Measurements from ENCODE around the gene LCOR.
"Not testable (repeated sequence)": the region's sequence is repeated elsewhere in the genome, so short reads cannot be mapped to it uniquely, and the experiment has no call there.

Gene LCOR

GRCh38 chr10:96921655-96922054 is 89.6 kb downstream of the LCOR start:
- DNase-seq = no peak
- no peaks in the 10 kb centered on the region for H3K27me3 Mint-ChIP-seq
- H3K9me3 Mint-ChIP-seq = no peaks in the 10 kb centered on the region
- no peak for ATAC-seq
- H3K4me3 Mint-ChIP-seq = no peak overlapping the region
- peaks cover 58% of the 10 kb centered on the region for H3K4me1 Mint-ChIP-seq
- no peak overlapping the region for H3K27ac Mint-ChIP-seq
- peaks cover 25% of the 10 kb centered on the region for H3K36me3 Mint-ChIP-seq (ENCODE audit: low read depth)

DNA sequence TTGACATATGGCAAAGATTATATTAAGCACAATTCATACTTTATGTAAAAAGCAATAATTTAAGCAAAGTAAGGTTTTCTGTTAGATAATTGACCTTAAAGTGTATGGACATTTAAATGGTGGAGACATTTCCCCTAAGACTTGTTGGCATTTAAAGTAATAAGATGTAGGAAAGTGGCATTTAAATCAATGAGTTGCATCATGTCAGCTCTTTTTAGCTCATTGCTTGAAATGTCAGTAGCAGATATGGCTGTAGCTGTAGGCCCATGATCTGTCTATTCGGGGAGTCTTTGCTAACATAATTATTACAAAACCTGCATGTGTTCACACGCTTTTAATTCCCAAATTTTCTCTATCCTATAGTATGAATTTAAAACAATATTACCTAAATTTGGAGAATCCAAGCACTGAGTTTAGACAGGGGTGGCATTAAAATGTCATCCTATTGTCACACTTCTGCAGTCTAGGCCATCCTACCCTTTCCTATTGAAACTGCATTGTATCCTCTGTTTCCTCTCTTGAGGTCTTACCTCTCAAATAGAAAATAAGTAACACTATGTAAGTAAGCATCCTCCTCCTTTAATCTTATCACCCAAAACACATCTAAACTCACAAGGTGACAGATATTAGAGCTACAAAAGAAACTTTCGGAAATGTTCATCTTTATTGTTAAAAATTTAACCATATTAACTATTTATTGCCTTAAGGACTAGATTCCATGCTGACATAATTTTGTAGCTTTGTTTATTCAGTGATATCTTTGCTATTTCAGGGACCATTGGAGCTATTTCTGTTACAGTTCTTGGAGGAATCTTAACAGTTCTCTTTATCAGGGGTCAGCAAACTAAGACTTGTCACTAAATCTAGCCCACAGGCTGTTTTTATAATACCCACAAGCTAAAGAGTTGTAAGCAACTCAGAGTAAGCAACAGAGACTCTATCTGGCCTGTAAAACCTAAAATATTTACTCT is 91.2 kb downstream of the LCOR start:
- H3K9me3 Mint-ChIP-seq = no peaks in the 10 kb centered on the region
- ATAC-seq (peak; percentile 90), DNase-seq (no peak)
- no peaks in the 10 kb centered on the region for H3K27me3 Mint-ChIP-seq
- H3K36me3 Mint-ChIP-seq (ENCODE audit: low read depth) = peaks cover 33% of the 10 kb centered on the region
- H3K27ac Mint-ChIP-seq = peak overlapping the region; percentile 45
- H3K4me1 Mint-ChIP-seq = peaks cover 44% of the 10 kb centered on the region
- H3K4me3 Mint-ChIP-seq = no peak overlapping the region

- ATAC-seq = no peak
- Mint-ChIP-seq H3K9me3 (no peaks in the 10 kb centered on the region), H3K36me3 (ENCODE audit: low read depth) (peaks cover 33% of the 10 kb centered on the region), H3K4me1 (peaks cover 32% of the 10 kb centered on the region), H3K27ac (peak overlapping the region; percentile 21), H3K4me3 (no peak overlapping the region), H3K27me3 (no peaks in the 10 kb centered on the region)
- DNase-seq = no peak
Observed at GRCh38 chr10:96924861-96925260, 92.8 kb downstream of the LCOR start.

DNA sequence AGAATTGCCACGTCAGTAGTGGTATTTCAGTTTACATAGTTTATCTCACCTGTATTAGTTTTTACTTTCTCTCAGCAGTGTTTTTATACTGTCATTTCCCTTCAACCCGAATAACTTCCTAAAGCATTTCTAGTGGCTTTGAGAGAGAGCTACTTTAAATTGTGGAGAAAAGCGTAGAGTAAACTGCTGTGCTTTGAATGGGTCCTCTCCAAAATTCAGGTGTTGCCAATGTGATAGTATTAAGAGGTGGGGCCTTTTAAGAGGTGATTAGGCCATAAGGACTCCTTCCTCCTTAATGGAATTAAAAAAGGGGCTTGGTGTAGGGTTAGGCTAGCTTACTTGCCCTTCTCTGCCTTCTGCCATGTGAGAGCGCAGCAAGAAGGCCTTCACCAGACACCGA is 98.4 kb downstream of the LCOR start:
- ATAC-seq (no peak), DNase-seq (no peak)
- H3K4me1 Mint-ChIP-seq = peaks cover 2% of the 10 kb centered on the region
- peaks cover 21% of the 10 kb centered on the region for H3K36me3 Mint-ChIP-seq (ENCODE audit: low read depth)
- no peak overlapping the region for H3K27ac Mint-ChIP-seq
- H3K4me3 Mint-ChIP-seq = no peak overlapping the region
- no peaks in the 10 kb centered on the region for H3K27me3 Mint-ChIP-seq
- H3K9me3 Mint-ChIP-seq = no peaks in the 10 kb centered on the region

DNA sequence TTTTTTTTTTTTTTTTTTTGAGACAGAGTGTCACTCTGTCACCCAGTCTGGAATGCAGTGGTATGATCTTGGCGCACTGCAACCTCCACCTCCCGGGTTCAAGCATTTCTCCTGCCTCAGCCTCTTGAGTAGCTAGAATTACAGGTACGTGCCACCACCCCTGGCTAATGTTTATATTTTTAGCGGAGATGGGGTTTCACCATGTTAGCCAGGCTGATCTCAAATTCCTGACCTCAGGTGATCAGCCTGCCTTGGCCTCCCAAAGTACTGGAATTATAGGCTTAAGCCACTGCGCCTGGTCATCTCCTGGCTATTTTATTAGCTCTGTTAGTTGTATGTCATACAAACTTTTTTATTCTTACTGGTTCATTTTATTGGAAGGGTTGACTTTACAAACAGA is 103.0 kb downstream of the LCOR start:
- peaks cover 15% of the 10 kb centered on the region for H3K36me3 Mint-ChIP-seq (ENCODE audit: low read depth)
- DNase-seq (no peak), ATAC-seq (no peak)
- no peaks in the 10 kb centered on the region for H3K4me1 Mint-ChIP-seq
- H3K27me3 Mint-ChIP-seq = no peaks in the 10 kb centered on the region
- peaks cover 3% of the 10 kb centered on the region for H3K9me3 Mint-ChIP-seq
- no peak overlapping the region for H3K27ac Mint-ChIP-seq
- no peak overlapping the region for H3K4me3 Mint-ChIP-seq

- no peaks in the 10 kb centered on the region for H3K27me3 Mint-ChIP-seq
- peaks cover 15% of the 10 kb centered on the region for H3K36me3 Mint-ChIP-seq (ENCODE audit: low read depth)
- H3K4me3 Mint-ChIP-seq = no peak overlapping the region
- ATAC-seq (no peak), DNase-seq (no peak)
- no peaks in the 10 kb centered on the region for H3K4me1 Mint-ChIP-seq
- H3K27ac Mint-ChIP-seq = no peak overlapping the region
- H3K9me3 Mint-ChIP-seq = peaks cover 3% of the 10 kb centered on the region
Observed at GRCh38 chr10:96935810-96936209, 103.7 kb downstream of the LCOR start.

DNA sequence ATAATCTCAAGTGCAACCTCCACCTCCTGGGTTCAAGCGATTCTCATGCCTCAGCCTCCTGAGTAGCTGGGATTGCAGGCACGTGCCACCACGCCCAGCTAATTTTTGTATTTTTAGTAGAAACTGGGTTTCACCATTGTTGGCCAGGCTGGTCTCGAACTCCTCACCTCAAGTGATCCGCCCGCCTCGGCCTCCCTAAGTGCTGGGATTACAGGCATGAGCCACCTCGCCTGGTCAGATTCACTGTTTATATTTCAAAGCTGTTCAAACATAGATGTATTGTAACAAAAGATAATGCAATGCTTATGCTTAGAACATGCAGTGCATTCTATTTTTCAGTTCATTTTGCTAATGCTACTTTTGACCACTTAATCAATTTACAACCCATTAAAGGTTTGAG is 111.1 kb downstream of the LCOR start:
- not testable (repeated sequence) for H3K27ac Mint-ChIP-seq, H3K27me3 Mint-ChIP-seq, H3K4me3 Mint-ChIP-seq, ATAC-seq, DNase-seq, H3K9me3 Mint-ChIP-seq
- Mint-ChIP-seq H3K4me1 (peaks cover 24% of the 10 kb centered on the region), H3K36me3 (ENCODE audit: low read depth) (peaks cover 20% of the 10 kb centered on the region)

GRCh38 chr10:96947036-96947435 is 114.9 kb downstream of the LCOR start:
- no peak for DNase-seq
- no peak overlapping the region for H3K27ac Mint-ChIP-seq
- no peaks in the 10 kb centered on the region for H3K9me3 Mint-ChIP-seq
- ATAC-seq = no peak
- H3K4me3 Mint-ChIP-seq = no peak overlapping the region
- H3K27me3 Mint-ChIP-seq = no peaks in the 10 kb centered on the region
- peaks cover 20% of the 10 kb centered on the region for H3K36me3 Mint-ChIP-seq (ENCODE audit: low read depth)
- H3K4me1 Mint-ChIP-seq = peaks cover 28% of the 10 kb centered on the region

DNA sequence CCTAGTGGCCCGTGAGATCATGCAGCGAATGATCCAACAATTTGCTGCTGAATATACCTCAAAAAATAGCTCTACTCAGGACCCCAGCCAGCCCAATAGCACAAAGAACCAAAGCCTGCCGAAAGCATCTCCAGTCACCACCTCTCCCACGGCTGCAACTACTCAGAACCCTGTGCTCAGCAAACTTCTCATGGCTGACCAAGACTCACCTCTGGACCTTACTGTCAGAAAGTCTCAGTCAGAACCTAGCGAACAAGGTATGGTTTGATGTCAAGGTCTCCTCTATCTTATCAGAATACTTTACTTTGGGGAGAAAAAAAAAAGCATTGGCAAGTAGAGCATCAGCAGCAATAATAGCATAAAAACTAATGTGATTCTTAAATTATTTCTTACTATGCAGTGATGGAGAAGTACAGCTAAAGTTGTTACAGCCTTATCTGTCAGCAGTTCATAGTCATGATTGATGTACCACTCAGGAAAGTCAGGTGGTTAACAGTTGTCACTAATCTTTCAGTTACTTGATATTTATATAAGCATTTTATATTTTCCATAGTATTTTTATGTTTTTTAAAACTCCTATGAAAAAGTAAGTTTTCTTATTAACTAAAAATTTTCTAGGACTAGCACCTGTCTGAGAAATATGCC is 117.1 kb downstream of the LCOR start:
- ATAC-seq = no peak
- no peaks in the 10 kb centered on the region for H3K9me3 Mint-ChIP-seq
- peaks cover 27% of the 10 kb centered on the region for H3K36me3 Mint-ChIP-seq (ENCODE audit: low read depth)
- peaks cover 28% of the 10 kb centered on the region for H3K4me1 Mint-ChIP-seq
- H3K4me3 Mint-ChIP-seq = no peak overlapping the region
- no peaks in the 10 kb centered on the region for H3K27me3 Mint-ChIP-seq
- DNase-seq = no peak
- no peak overlapping the region for H3K27ac Mint-ChIP-seq

GRCh38 chr10:96951954-96952353 is 119.9 kb downstream of the LCOR start:
- Mint-ChIP-seq H3K27me3 (no peaks in the 10 kb centered on the region), H3K36me3 (ENCODE audit: low read depth) (peaks cover 37% of the 10 kb centered on the region), H3K9me3 (no peaks in the 10 kb centered on the region), H3K4me3 (no peak overlapping the region), H3K4me1 (peaks cover 16% of the 10 kb centered on the region), H3K27ac (no peak overlapping the region)
- ATAC-seq = no peak
- DNase-seq = no peak

- Mint-ChIP-seq H3K27me3 (no peaks in the 10 kb centered on the region), H3K36me3 (ENCODE audit: low read depth) (peaks cover 37% of the 10 kb centered on the region), H3K4me1 (peaks cover 9% of the 10 kb centered on the region), H3K4me3 (no peak overlapping the region), H3K9me3 (no peaks in the 10 kb centered on the region), H3K27ac (no peak overlapping the region)
- no peak for ATAC-seq
- DNase-seq = no peak
Observed at GRCh38 chr10:96955794-96956193, 123.7 kb downstream of the LCOR start.

GRCh38 chr10:96958071-96958470 is 126.0 kb downstream of the LCOR start:
- no peak for ATAC-seq

GRCh38 chr10:96959733-96960132 is 127.6 kb downstream of the LCOR start:
- peaks cover 12% of the 10 kb centered on the region for H3K4me1 Mint-ChIP-seq
- H3K36me3 Mint-ChIP-seq (ENCODE audit: low read depth) = peaks cover 23% of the 10 kb centered on the region
- no peaks in the 10 kb centered on the region for H3K27me3 Mint-ChIP-seq
- H3K27ac Mint-ChIP-seq = no peak overlapping the region
- no peak for DNase-seq
- H3K9me3 Mint-ChIP-seq = no peaks in the 10 kb centered on the region
- no peak for ATAC-seq
- no peak overlapping the region for H3K4me3 Mint-ChIP-seq

More at GRCh38 chr10:96958071-96958470, 126.0 kb downstream of the LCOR start:
- H3K36me3 Mint-ChIP-seq (ENCODE audit: low read depth) = peaks cover 32% of the 10 kb centered on the region
- H3K27ac Mint-ChIP-seq = no peak overlapping the region
- no peak for DNase-seq
- H3K27me3 Mint-ChIP-seq = no peaks in the 10 kb centered on the region
- no peak overlapping the region for H3K4me3 Mint-ChIP-seq
- H3K4me1 Mint-ChIP-seq = peaks cover 12% of the 10 kb centered on the region
- H3K9me3 Mint-ChIP-seq = no peaks in the 10 kb centered on the region

GRCh38 chr10:96960872-96961271 is 128.8 kb downstream of the LCOR start:
- H3K36me3 Mint-ChIP-seq (ENCODE audit: low read depth) = peaks cover 15% of the 10 kb centered on the region
- H3K27me3 Mint-ChIP-seq = no peaks in the 10 kb centered on the region
- H3K27ac Mint-ChIP-seq = no peak overlapping the region
- no peaks in the 10 kb centered on the region for H3K9me3 Mint-ChIP-seq
- peak; percentile 82 for ATAC-seq
- no peak for DNase-seq
- H3K4me1 Mint-ChIP-seq = peaks cover 12% of the 10 kb centered on the region
- no peak overlapping the region for H3K4me3 Mint-ChIP-seq

DNA sequence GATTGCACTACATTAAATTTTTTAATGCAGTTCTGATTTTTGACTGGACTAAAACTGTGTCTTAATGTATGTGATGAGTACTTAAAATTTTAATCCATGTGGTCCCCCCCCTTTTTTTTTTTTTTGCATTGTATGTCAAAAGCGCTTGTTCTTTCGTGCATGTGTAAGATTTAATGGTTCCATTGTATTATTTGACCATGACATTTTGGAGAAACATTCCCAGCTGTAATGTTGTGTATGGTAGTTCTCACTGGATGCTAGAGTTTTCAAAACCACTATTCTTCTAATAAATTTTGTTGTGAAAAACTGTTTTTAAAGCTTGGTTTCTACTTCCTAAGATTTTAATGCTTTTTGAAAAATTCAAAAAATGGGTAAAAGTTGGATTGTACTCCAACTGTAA is 132.0 kb downstream of the LCOR start:
- Mint-ChIP-seq H3K4me1 (peaks cover 12% of the 10 kb centered on the region), H3K27ac (no peak overlapping the region), H3K36me3 (ENCODE audit: low read depth) (peaks cover 6% of the 10 kb centered on the region), H3K9me3 (no peaks in the 10 kb centered on the region), H3K4me3 (no peak overlapping the region), H3K27me3 (no peaks in the 10 kb centered on the region)
- DNase-seq = no peak
- ATAC-seq = no peak

Data from activated naive CD8-positive, alpha-beta T cell treated with anti-CD3 and anti-CD28 coated beads, Interleukin-2, amount 50 U/mL, for 24 hours (primary cell).